ENCODE results near the gene PCDH11Y.
"Not testable (repeated sequence)": the region's sequence is repeated elsewhere in the genome, so short reads cannot be mapped to it uniquely, and the experiment has no call there.

PCDH11Y gene

GRCh38 chrY:5000057-5000456 is at the start of gene PCDH11Y:
Gene PCDH11Y, plus strand, starts transcription at chrY:5000296. Its CDS starts 56,804 bp downstream, at chrY:5057100.
- DNase-seq (ENCODE audit: low read depth in 2 of 2), result not testable (repeated sequence)

GRCh38 chrY:4967894-4968293 is 32.2 kb upstream of the PCDH11Y start:
- DNase-seq (ENCODE audit: low read depth in 2 of 2), result not testable (repeated sequence)

DNA sequence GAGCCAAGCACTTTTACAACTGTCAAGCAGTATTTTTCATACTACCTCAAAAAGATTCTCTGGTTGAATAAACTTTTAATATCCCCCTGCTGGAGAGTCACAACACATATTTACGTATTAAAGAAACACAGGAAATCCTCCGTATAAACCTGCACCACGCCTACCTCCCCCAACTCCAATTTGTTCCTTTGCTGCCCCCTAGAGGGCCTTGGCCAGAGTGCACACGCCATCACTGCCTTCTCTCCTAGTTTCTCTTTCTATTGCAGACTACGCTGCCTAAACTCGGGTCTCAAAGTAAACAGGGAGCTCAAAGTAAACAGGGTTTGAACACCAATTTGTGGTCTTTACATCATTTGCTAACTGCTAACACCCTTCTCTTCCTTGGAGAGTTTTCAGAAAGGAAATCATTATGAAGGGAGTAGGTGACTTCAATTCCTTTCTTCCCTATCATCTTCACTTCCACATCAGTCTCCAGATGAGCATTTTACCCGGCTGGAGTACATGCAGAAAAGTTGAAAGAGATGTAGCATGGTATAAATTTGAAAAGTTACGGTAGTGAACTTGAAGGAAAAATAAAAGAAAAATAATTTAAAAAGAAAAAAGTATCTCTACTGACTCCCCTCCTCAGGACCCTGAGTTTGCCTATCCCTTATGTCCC is 8.2 kb upstream of the PCDH11Y start:
- DNase-seq (ENCODE audit: low read depth in 2 of 2), result not testable (repeated sequence)

DNA sequence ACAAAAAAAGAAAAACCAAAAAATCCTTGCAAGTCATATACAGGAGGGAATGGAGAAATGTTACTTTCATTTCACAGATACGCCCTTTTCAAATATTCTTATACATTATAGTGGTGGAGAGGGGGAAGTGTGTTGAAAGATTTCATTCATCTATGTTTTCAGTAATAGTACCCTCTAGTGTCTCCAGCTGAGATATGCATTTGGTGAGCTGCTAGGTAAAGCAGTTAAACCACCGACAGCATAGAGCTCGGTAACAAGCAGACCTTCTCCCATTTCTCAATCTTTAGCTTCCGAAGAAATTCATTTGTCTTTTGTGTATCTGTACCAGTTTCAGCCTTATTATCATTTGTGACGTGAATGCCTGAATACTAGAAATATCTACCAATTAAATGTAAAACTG is 5.2 kb upstream of the PCDH11Y start:
- not testable (repeated sequence) for DNase-seq (ENCODE audit: low read depth in 2 of 2)

- not testable (repeated sequence) for DNase-seq (ENCODE audit: low read depth in 2 of 2)
Measured at GRCh38 chrY:5002476-5003184, 2.5 kb downstream of the PCDH11Y start.

GRCh38 chrY:5038972-5039523 is 39.0 kb downstream of the PCDH11Y start:
- not testable (repeated sequence) for DNase-seq (ENCODE audit: low read depth in 2 of 2)

GRCh38 chrY:5083017-5083416 is 82.9 kb downstream of the PCDH11Y start:
- not testable (repeated sequence) for DNase-seq (ENCODE audit: low read depth in 2 of 2)

DNA sequence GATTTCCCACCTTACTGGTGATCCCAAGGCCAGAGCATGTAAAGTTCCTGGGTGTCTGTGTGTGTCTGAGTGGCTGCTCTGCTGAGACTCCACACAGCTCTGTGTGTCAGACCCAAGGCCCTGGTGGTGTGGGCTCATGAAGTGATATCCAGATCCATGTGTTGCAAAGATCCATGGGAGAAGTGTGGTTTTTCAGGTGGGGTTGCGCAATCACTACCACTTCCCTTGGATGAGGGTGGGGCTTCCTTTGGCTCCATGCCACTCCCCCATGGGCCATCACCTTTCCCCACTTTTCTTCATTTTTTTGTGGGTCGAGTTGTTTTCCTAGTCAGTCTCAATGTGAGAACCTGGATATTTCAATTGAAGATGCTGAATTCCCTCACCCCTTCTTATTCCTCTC is 182.9 kb downstream of the PCDH11Y start:
- DNase-seq (ENCODE audit: low read depth in 2 of 2), result not testable (repeated sequence)

GRCh38 chrY:5215116-5215515 is 215.0 kb downstream of the PCDH11Y start:
- DNase-seq (ENCODE audit: low read depth in 2 of 2), result not testable (repeated sequence)

DNA sequence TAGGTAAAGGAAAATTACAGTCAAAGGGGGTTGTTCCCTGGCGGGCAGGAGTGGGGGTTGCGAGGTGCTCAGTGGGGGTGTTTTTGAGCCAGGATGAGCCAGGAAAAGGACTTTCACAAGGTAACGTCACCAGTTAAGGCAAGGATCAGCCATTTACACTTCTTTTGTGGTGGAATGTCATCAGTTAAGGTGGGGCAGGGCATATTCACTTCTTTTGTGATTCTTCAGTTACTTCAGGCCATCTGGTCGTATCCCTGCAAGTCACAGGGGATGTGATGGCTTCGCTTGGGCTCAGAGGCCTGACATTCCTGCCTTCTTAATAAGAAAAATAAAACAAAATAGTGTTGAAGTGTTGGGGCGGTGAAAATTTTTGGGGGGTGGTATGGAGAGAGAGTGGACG is 324.8 kb downstream of the PCDH11Y start:
- DNase-seq (ENCODE audit: low read depth in 2 of 2), result not testable (repeated sequence)

DNA sequence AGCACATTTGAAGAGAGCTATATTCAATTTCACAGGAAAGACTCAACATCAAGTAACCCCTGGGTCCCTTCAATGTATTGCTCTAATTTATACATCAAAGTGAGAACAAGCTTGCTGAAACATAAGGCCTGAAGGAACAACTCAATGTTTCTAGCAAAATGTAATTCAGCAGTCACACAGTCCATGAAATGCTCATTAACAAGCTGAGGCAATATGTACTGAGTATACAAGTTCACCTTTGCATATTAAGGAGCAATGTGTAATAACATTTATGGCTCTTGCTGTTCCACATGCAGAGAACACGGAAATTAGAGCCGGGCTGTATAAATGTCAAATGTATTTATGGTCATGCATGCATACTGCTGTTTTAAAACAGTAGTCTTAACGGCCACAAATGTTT is 342.1 kb downstream of the PCDH11Y start:
- not testable (repeated sequence) for DNase-seq (ENCODE audit: low read depth in 2 of 2)

GRCh38 chrY:5543705-5544104 is 543.6 kb downstream of the PCDH11Y start:
- not testable (repeated sequence) for DNase-seq (ENCODE audit: low read depth in 2 of 2)

DNA sequence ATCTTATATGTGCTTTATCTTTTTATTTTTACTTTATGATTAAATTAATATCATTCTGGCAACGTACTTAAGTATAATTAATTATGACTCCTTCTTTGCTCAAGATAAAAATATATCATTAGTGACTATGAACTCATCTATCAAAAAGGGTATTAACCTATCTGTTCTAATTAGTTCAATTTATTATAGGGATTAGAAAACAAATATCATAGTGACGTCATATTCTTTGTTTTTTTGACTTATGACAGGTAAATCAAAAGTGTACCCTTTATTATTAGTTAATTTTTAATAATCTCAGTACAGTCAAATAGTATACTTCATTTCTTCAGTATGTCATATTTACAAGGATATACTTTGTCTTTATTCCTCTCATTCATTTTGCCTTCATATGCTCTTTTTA is 638.5 kb downstream of the PCDH11Y start:
- DNase-seq (ENCODE audit: low read depth in 2 of 2), result not testable (repeated sequence)

GRCh38 chrY:5679265-5679664 is 679.2 kb downstream of the PCDH11Y start:
- not testable (repeated sequence) for DNase-seq (ENCODE audit: low read depth in 2 of 2)

GRCh38 chrY:5708727-5709126 is 708.6 kb downstream of the PCDH11Y start:
- not testable (repeated sequence) for DNase-seq (ENCODE audit: low read depth in 2 of 2)

DNA sequence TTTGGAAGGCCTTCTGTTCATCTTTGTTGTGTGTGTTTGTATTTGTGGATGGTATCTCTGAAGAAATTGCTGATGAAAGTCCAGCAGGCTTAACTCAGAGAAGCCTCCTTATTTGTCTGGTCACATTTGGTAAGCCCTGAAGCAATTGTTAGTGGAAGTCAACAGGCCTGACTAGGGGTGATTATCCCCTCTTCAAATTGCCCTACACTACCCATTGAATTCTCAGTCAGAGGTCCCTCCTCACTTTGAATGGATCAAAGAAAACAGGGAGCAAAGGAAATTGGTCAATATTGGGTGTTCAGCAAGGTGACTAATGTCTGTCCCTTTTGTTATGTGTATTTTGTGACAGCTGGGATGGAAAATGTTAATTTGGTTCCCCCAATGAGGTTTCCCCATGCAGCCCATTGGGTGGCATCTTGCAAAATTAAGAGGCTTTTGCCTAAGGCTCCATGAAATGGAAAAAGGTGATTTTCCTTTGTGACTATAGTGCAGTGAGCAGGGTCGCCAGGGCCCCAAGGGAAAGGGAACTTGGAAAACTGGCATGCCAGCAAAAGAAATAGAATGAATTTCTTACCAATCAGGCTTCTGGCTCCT is 709.8 kb downstream of the PCDH11Y start:
- DNase-seq (ENCODE audit: low read depth in 2 of 2), result not testable (repeated sequence)

GRCh38 chrY:5761403-5761802 is 761.3 kb downstream of the PCDH11Y start:
- DNase-seq (ENCODE audit: low read depth in 2 of 2), result not testable (repeated sequence)

DNA sequence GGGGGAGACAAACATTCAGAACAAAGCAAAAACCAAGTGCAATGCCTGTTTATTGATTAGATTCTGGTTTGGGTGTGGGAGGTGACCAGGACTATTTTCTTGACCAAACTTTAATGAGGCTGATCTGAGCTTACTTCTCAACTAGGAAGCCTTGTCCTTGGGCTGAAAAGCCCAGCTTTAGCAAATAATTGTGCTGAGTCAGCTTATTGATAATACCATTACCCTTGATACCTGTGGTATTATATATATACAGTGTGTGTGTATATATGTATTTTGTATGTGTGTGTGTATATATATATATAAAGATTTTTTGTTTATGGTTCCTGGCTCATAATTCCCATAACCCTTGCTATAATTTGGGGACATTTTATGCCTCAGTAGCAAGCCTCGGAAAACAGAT is 776.4 kb downstream of the PCDH11Y start:
- not testable (repeated sequence) for DNase-seq (ENCODE audit: low read depth in 2 of 2)

All from activated CD8-positive, alpha-beta memory T cell treated with anti-CD3 and anti-CD28 coated beads for 4 hours (primary cell).